Measurements from ENCODE around the gene SLC5A2.

SLC5A2 gene

GRCh38 chr16:31452631-31453106, 30.3 kb upstream of the SLC5A2 start:
- no peak for TF ChIP-seq EZH2phosphoT487 (IDR thresholded peaks at IDR 0.05; ENCODE audit: borderline replicate concordance, low read length)
- TF ChIP-seq, protein P1, sequence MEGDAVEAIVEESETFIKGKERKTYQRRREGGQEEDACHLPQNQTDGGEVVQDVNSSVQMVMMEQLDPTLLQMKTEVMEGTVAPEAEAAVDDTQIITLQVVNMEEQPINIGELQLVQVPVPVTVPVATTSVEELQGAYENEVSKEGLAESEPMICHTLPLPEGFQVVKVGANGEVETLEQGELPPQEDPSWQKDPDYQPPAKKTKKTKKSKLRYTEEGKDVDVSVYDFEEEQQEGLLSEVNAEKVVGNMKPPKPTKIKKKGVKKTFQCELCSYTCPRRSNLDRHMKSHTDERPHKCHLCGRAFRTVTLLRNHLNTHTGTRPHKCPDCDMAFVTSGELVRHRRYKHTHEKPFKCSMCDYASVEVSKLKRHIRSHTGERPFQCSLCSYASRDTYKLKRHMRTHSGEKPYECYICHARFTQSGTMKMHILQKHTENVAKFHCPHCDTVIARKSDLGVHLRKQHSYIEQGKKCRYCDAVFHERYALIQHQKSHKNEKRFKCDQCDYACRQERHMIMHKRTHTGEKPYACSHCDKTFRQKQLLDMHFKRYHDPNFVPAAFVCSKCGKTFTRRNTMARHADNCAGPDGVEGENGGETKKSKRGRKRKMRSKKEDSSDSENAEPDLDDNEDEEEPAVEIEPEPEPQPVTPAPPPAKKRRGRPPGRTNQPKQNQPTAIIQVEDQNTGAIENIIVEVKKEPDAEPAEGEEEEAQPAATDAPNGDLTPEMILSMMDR (IDR thresholded peaks at IDR 0.05; ENCODE audit: low read depth, low read length, poor library complexity, severe bottlenecking) = no peak

DNA sequence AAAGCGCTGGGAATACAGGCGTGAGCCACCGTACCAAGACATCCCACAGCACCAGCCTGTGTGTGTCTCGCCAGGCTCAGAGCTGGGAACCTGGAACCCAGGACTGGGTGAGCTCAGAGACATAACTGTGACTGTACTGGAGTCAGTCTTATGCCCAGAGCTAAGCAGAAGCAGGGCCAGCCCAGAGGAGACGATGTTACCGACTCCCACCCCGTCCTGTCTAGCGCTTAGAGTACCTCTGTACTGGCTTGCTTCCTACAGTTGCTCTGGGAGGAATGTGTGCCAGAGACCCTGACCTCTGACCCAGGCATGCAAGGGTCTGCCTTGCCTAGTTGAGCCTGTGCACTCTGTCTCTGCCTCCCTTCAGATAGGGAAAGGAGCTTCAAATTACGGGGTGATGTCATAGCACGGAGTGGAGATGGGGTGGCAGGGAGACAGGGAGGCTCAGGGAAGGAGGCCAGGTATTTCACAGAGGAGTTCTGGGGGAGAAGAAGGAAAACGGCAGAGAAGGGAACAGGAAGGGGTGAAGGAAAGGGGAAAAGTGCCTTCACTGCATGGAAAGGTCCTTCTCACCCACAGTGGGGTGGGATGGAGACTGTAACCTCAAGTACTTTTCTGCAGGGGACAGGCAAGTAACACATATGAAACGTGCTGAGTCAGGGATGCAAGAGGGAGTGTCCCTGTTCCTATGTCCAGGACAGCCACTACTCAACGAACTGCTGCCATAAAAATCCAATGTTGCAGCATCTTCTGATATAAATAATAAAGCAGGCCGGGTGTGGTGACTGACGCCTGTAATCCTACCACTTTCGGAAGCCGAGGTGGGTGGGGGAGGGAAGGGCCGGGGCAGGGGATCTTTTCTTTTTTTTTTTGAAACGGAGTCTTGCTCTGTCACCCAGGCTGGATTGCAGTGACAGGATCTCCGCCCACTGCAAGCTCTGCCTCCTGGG, 29.4 kb upstream of the SLC5A2 start:
- Histone ChIP-seq H3K4me3 (ENCODE audit: low read length) (no peak overlapping the region), H3F3A (ENCODE audit: control insufficient read depth, insufficient read depth) (peaks cover 3% of the 10 kb centered on the region; the same call in 1 of the 2 replicates), H3K9me2 (replicated peaks; ENCODE audit: control insufficient read depth, low read length) (no peaks in the 10 kb centered on the region), H3K4me1 (ENCODE audit: control insufficient read depth, low read length) (peaks cover 25% of the 10 kb centered on the region), H3K79me2 (ENCODE audit: control insufficient read depth, low read length) (peaks cover 34% of the 10 kb centered on the region), H3K27ac (ENCODE audit: low read depth, low read length) (no peak overlapping the region), H3K27me3 (ENCODE audit: control insufficient read depth, low read length) (no peaks in the 10 kb centered on the region), H4K20me1 (ENCODE audit: control insufficient read depth, insufficient read depth, low read depth, low read length) (peaks cover 24% of the 10 kb centered on the region), H3K4me2 (ENCODE audit: low read length) (no peak overlapping the region), H3K36me3 (ENCODE audit: control insufficient read depth, low read length) (peaks cover 20% of the 10 kb centered on the region), H3K9me3 (ENCODE audit: control insufficient read depth, insufficient read depth, low read length) (no peaks in the 10 kb centered on the region)
- no peak for TF ChIP-seq EZH2phosphoT487 (IDR thresholded peaks at IDR 0.05; ENCODE audit: borderline replicate concordance, low read length)
- TF ChIP-seq, protein P1 (IDR thresholded peaks at IDR 0.05; ENCODE audit: low read depth, low read length, poor library complexity, severe bottlenecking) = no peak

More at GRCh38 chr16:31452631-31453106, 30.3 kb upstream of the SLC5A2 start:
- Histone ChIP-seq H3K79me2 (ENCODE audit: control insufficient read depth, low read length) (peaks cover 26% of the 10 kb centered on the region), H3F3A (ENCODE audit: control insufficient read depth, insufficient read depth) (peaks cover 3% of the 10 kb centered on the region; the same call in 1 of the 2 replicates), H3K27me3 (ENCODE audit: control insufficient read depth, low read length) (no peaks in the 10 kb centered on the region), H3K4me3 (ENCODE audit: low read length) (no peak overlapping the region), H3K4me1 (ENCODE audit: control insufficient read depth, low read length) (peaks cover 18% of the 10 kb centered on the region), H3K9me3 (ENCODE audit: control insufficient read depth, insufficient read depth, low read length) (no peaks in the 10 kb centered on the region), H3K4me2 (ENCODE audit: low read length) (no peak overlapping the region), H3K9me2 (replicated peaks; ENCODE audit: control insufficient read depth, low read length) (no peaks in the 10 kb centered on the region), H4K20me1 (ENCODE audit: control insufficient read depth, insufficient read depth, low read depth, low read length) (peaks cover 22% of the 10 kb centered on the region), H3K36me3 (ENCODE audit: control insufficient read depth, low read length) (peaks cover 14% of the 10 kb centered on the region), H3K27ac (ENCODE audit: low read depth, low read length) (no peak overlapping the region)

DNA sequence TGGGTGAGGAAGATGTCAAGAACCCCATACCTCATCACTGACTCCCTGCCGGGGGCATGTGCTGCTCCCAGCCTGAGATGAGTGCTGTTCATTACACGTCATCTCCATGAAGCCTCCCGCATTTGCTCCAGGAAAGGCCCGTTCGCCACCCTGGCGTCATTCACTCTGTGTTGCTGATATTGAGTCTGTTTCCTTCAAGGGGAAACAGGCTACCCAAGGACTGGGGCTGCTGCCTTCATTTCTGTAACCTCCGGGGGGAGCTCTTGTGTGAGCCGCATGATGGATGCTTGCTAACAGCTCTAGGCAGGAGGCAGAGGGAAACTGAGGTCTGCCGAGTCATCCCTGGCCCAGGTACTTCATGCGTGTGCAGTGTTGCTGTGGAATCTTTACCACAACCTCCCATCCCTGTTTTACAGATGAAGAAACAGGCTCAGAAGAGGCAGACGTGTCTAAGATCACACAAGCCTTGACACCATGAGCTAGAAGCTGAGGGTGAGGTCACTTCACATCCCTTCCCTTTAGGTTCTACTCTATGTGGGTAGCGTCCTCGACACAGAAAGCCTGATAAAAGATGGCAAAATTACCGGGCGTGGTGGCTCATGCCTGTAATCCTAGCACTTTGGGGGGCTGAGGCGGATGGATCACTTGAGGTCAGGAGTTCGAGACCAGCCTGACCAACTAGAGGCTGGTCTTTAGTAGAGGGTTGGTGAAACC, 27.2 kb upstream of the SLC5A2 start:
- H3K9me2 ChIP-seq (replicated peaks; ENCODE audit: control insufficient read depth, low read length) = no peaks in the 10 kb centered on the region
- peak overlapping the region; percentile 54 for H3K4me2 ChIP-seq (ENCODE audit: low read length)
- no peaks in the 10 kb centered on the region; the same call in 1 of the 2 replicates for H3K27me3 ChIP-seq (ENCODE audit: control insufficient read depth, low read length)
- TF ChIP-seq, protein P1 (IDR thresholded peaks at IDR 0.05; ENCODE audit: low read depth, low read length, poor library complexity, severe bottlenecking) = peak; percentile 80
- TF ChIP-seq EZH2phosphoT487 (IDR thresholded peaks at IDR 0.05; ENCODE audit: borderline replicate concordance, low read length) = no peak
- peaks cover 20% of the 10 kb centered on the region for H3K36me3 ChIP-seq (ENCODE audit: control insufficient read depth, low read length)
- H3K4me3 ChIP-seq (ENCODE audit: low read length) = peak overlapping the region; percentile 39
- H3F3A ChIP-seq (ENCODE audit: control insufficient read depth, insufficient read depth) = peaks cover 3% of the 10 kb centered on the region; the same call in 1 of the 2 replicates
- H3K27ac ChIP-seq (ENCODE audit: low read depth, low read length) = no peak overlapping the region
- no peaks in the 10 kb centered on the region for H3K9me3 ChIP-seq (ENCODE audit: control insufficient read depth, insufficient read depth, low read length)
- H4K20me1 ChIP-seq (ENCODE audit: control insufficient read depth, insufficient read depth, low read depth, low read length) = peaks cover 30% of the 10 kb centered on the region
- H3K4me1 ChIP-seq (ENCODE audit: control insufficient read depth, low read length) = peaks cover 32% of the 10 kb centered on the region
- peaks cover 42% of the 10 kb centered on the region for H3K79me2 ChIP-seq (ENCODE audit: control insufficient read depth, low read length)
